H1 (cell line): ENCODE measurements around the gene OBSCN. TPM values are rescaled to one million over a fixed set of nuclear protein-coding genes. Genes with fewer than 3 reads are reported as not detected.
A peak's percentile ranks its signal among the peaks of the same experiment; 100 is the strongest.

Experiments used
- CTCF ChIA-PET: fragments of 300-600 bp; sonication (Branson Sonifier 250); formaldehyde crosslinking; loops from one replicate; lab custom pipeline; 2021; ENCODE audit not compliant: partially characterized antibody; lab: Charles Lee
- POLR2A ChIA-PET: fragments of 300-600 bp; sonication (Branson Sonifier 250); formaldehyde crosslinking; loops from one replicate; lab custom pipeline; 2021; ENCODE audit warnings: inconsistent platforms; ENCODE audit not compliant: partially characterized antibody; lab: Charles Lee
- DNase-seq, 2 experiments: peaks; one replicate each; pipeline versions ENCODE4 v3.0.0 to v3.0.0-alpha.2; 2010 to 2022; ENCODE audit warnings: low spot score in 2 of 2, low read depth in 1 of 2, mixed read lengths in 1 of 2
- FAIRE-seq: peaks from 2 replicates; lab custom pipeline; 2011; peaks lifted over from hg19 to GRCh38; lab: Jason Lieb, UNC
- H2AFZ ChIP-seq: 2 replicates; pipeline ENCODE4 v1.8.1; 2012; ENCODE audit warnings: low read length, inconsistent platforms
- H2AK5ac ChIP-seq: 2 replicates; pipeline ENCODE4 v1.6.1; 2013; ENCODE audit warnings: low read depth, low read length
- H2BK120ac ChIP-seq: replicated peaks from 2 replicates; pipeline ENCODE3; 2013; ENCODE audit warnings: low read depth, low read length, inconsistent platforms
- H2BK12ac ChIP-seq: 2 replicates; pipeline ENCODE4 v1.6.1; 2013; ENCODE audit warnings: low read depth, low read length
- H2BK15ac ChIP-seq: 2 replicates; pipeline ENCODE4 v1.6.1; 2013; ENCODE audit warnings: low read length
- H2BK20ac ChIP-seq: 2 replicates; pipeline ENCODE4 v1.6.1; 2013; ENCODE audit warnings: low read length
- H2BK5ac ChIP-seq: 2 replicates; pipeline ENCODE4 v1.6.1; 2013; ENCODE audit warnings: low read depth, low read length
- H3K14ac ChIP-seq: 2 replicates; pipeline ENCODE4 v1.6.1; 2013; ENCODE audit warnings: inconsistent platforms; ENCODE audit not compliant: insufficient read length
- H3K18ac ChIP-seq: 2 replicates; pipeline ENCODE4 v1.6.1; 2013; ENCODE audit warnings: low read length; ENCODE audit errors: extremely low read depth
- H3K23ac ChIP-seq: 2 replicates; pipeline ENCODE4 v1.6.1; 2013; ENCODE audit warnings: inconsistent platforms; ENCODE audit not compliant: insufficient read length
- H3K23me2 ChIP-seq: 2 replicates; pipeline ENCODE4 v1.6.1; 2013; ENCODE audit warnings: low read depth, low read length
- H3K27ac ChIP-seq: 2 replicates; pipeline ENCODE4 v1.6.1; 2011; ENCODE audit warnings: low read depth, low read length, inconsistent platforms
- H3K27me3 ChIP-seq, 4 experiments: replicated peaks in 1 of 4; 1 replicate in 1 of 4; 2 replicates in 3 of 4; pipeline versions ENCODE4 v1.6.1 to v1.8.1; 2011 to 2013; ENCODE audit warnings: low read length in 3 of 4, mild to moderate bottlenecking in 3 of 4, inconsistent platforms in 2 of 4, mixed read lengths in 2 of 4, moderate library complexity in 1 of 4; ENCODE audit not compliant: control insufficient read depth in 3 of 4, insufficient read depth in 3 of 4; ENCODE audit errors: extremely low read depth in 1 of 4
- H3K36me3 ChIP-seq, 4 experiments: 2 replicates each; pipeline versions ENCODE4 v1.6.1 to v1.8.1; 2011 to 2013; ENCODE audit warnings: mild to moderate bottlenecking in 4 of 4, low read length in 3 of 4, moderate library complexity in 2 of 4, control low read depth in 1 of 4, inconsistent platforms in 1 of 4; ENCODE audit not compliant: insufficient read depth in 4 of 4, control insufficient read depth in 2 of 4
- H3K4ac ChIP-seq: replicated peaks from 2 replicates; pipeline ENCODE3; 2013; ENCODE audit warnings: low read length, low read depth, mixed read lengths, inconsistent platforms; ENCODE audit not compliant: insufficient read length
- H3K4me1 ChIP-seq, 4 experiments: replicated peaks in 1 of 4; 1 replicate in 1 of 4; 2 replicates in 3 of 4; pipeline versions ENCODE4 v1.6.1 to v1.8.1; 2011 to 2013; ENCODE audit warnings: low read length in 3 of 4, inconsistent platforms in 2 of 4, mixed read lengths in 1 of 4; ENCODE audit not compliant: insufficient read depth in 4 of 4, control insufficient read depth in 3 of 4
- H3K4me2 ChIP-seq, 2 experiments: 2 replicates each; pipeline versions ENCODE4 v1.6.1 to v1.8.1; 2011 to 2013; ENCODE audit warnings: low read depth in 2 of 2, low read length in 2 of 2, control low read depth in 1 of 2, inconsistent platforms in 1 of 2, mild to moderate bottlenecking in 1 of 2; ENCODE audit not compliant: insufficient read depth in 1 of 2
- H3K4me3 ChIP-seq, 4 experiments: fragments of 200-600, 300-600 bp in 1 of 4; sonication (generic), shearing (Covaris generic), sonication (Bioruptor Twin) in 1 of 4; 2 replicates each; pipeline versions ENCODE4 v1.5.1 to v1.8.1; 2011 to 2016; ENCODE audit warnings: low read length in 4 of 4, low read depth in 3 of 4, control low read depth in 2 of 4, inconsistent platforms in 2 of 4, mild to moderate bottlenecking in 2 of 4, mixed read lengths in 1 of 4, moderate library complexity in 1 of 4; ENCODE audit not compliant: insufficient read depth in 2 of 4; ENCODE audit errors: extremely low read depth in 1 of 4
- H3K56ac ChIP-seq: replicated peaks from 2 replicates; pipeline ENCODE3; 2013; ENCODE audit warnings: low read depth, mild to moderate bottlenecking, mixed read lengths, low read length, inconsistent platforms; ENCODE audit not compliant: insufficient read length
- H3K79me1 ChIP-seq: 2 replicates; pipeline ENCODE4 v1.6.1; 2013; ENCODE audit warnings: low read depth, low read length, control low read depth
- H3K79me2 ChIP-seq, 2 experiments: 2 replicates each; pipeline versions ENCODE4 v1.6.1 to v1.8.1; 2012 to 2013; ENCODE audit warnings: low read length in 2 of 2, mild to moderate bottlenecking in 2 of 2, inconsistent platforms in 1 of 2; ENCODE audit not compliant: insufficient read depth in 2 of 2, control insufficient read depth in 1 of 2
- H3K9ac ChIP-seq, 4 experiments: replicated peaks in 1 of 4; 1 replicate in 1 of 4; 2 replicates in 3 of 4; pipeline versions ENCODE4 v1.6.1 to v1.8.1; 2011 to 2013; ENCODE audit warnings: low read depth in 3 of 4, low read length in 3 of 4, control low read depth in 2 of 4, mild to moderate bottlenecking in 2 of 4, moderate library complexity in 2 of 4, inconsistent platforms in 1 of 4; ENCODE audit errors: extremely low read depth in 1 of 4
- H3K9me3 ChIP-seq, 2 experiments: 2 replicates each; pipeline versions ENCODE4 v1.6.1 to v1.8.1; 2012 to 2013; ENCODE audit warnings: mild to moderate bottlenecking in 2 of 2, moderate library complexity in 2 of 2, control low read depth in 1 of 2, inconsistent platforms in 1 of 2, low read depth in 1 of 2, low read length in 1 of 2, mixed read lengths in 1 of 2; ENCODE audit not compliant: insufficient read depth in 2 of 2
- H4K20me1 ChIP-seq, 2 experiments: replicated peaks in 1 of 2; 2 replicates each; pipeline versions ENCODE3 to v1.8.1; 2011 to 2013; ENCODE audit warnings: inconsistent platforms in 2 of 2, low read length in 2 of 2, mild to moderate bottlenecking in 1 of 2; ENCODE audit not compliant: insufficient read depth in 2 of 2, control insufficient read depth in 1 of 2
- H4K5ac ChIP-seq: 2 replicates; pipeline ENCODE4 v1.6.1; 2013; ENCODE audit warnings: low read length, low read depth, mixed read lengths, inconsistent platforms; ENCODE audit not compliant: insufficient read length
- H4K8ac ChIP-seq: 2 replicates; pipeline ENCODE4 v1.8.0; 2013; ENCODE audit warnings: mild to moderate bottlenecking, moderate library complexity, low read length, inconsistent platforms; ENCODE audit not compliant: insufficient read depth; ENCODE audit errors: extremely low read depth
- H4K91ac ChIP-seq: replicated peaks from 2 replicates; pipeline ENCODE3; 2013; ENCODE audit warnings: low read length, mixed read lengths, inconsistent platforms; ENCODE audit not compliant: insufficient read length
- ASH2L ChIP-seq: fragments of 200-600, 300-600 bp; sonication (generic); IDR thresholded peaks from one replicate; pipeline ENCODE4 v1.7.1; 2017; ENCODE audit warnings: low read length
- BRCA1 ChIP-seq: IDR thresholded peaks from 2 replicates; pipeline ENCODE4 v1.6.1; 2012; ENCODE audit warnings: low read depth, low read length, improper control_type of control experiment
- FOSL1 ChIP-seq: IDR thresholded peaks from 2 replicates; pipeline ENCODE4 v1.6.1; 2011; ENCODE audit warnings: mild to moderate bottlenecking, low read depth, low read length, moderate library complexity; ENCODE audit not compliant: insufficient read depth
- POU5F1 ChIP-seq: IDR thresholded peaks from 2 replicates; pipeline ENCODE4 v1.6.1; 2011; ENCODE audit warnings: low read depth, mild to moderate bottlenecking, low read length, moderate library complexity
- RAD21 ChIP-seq, 2 experiments: IDR thresholded peaks in 1 of 2; conservative IDR thresholded peaks in 1 of 2; 2 replicates each; pipeline ENCODE4 v1.6.1; 2011; ENCODE audit warnings: low read depth in 2 of 2, low read length in 2 of 2, improper control_type of control experiment in 1 of 2, inconsistent platforms in 1 of 2, mild to moderate bottlenecking in 1 of 2, moderate library complexity in 1 of 2
- RNF2 ChIP-seq: fragments of 200-900, 300-1000 bp; sonication (generic); IDR thresholded peaks from 2 replicates; pipeline ENCODE4 v1.7.1; 2016; ENCODE audit warnings: borderline replicate concordance, low read depth, mild to moderate bottlenecking, antibody characterized with exemption, low read length; ENCODE audit not compliant: poor library complexity, severe bottlenecking; ENCODE audit errors: missing control alignments
- SP1 ChIP-seq: IDR thresholded peaks from 2 replicates; pipeline ENCODE4 v1.6.1; 2011; ENCODE audit warnings: low read depth, low read length
- WGBS, 2 experiments: shearing (Covaris generic) in 1 of 2; methylation state at CpG; one replicate each; pipeline versions ENCODE4 v1.1.6 to v1.1.7; 2013 to 2015; ENCODE audit warnings: low lambda C conversion rate in 2 of 2, mixed read lengths in 2 of 2, inconsistent platforms in 1 of 2, low coverage in 1 of 2, missing lambda C conversion rate in 1 of 2; ENCODE audit not compliant: insufficient replicate concordance in 2 of 2, insufficient coverage in 1 of 2, insufficient read length in 1 of 2; ENCODE audit errors: extremely low coverage in 1 of 2, missing lambda C conversion rate in 1 of 2; 5-methylcytosine and 5-hydroxymethylcytosine counted together
- polyA plus RNA-seq, 7 experiments: library from polyadenylated mRNA; depleted of rRNA in 3 of 7; stranded (reverse) in 5 of 7; unstranded in 2 of 7; fragments of >200 nt in 5 of 7; fragments of 200-250 nt in 2 of 7; gene quantifications; 1 replicate in 5 of 7; 2 replicates in 1 of 7; 4 replicates in 1 of 7; pipeline versions ENCODE4 v1.2.1 to v1.2.3, GENCODE V29; 2011 to 2013; ENCODE audit warnings: missing spikeins in 2 of 7, mixed read lengths in 2 of 7
- total RNA-seq: library from RNA; stranded (reverse); fragmentation: NEBNext Ultra II Directional; extraction: Animal tissue kit (Norgen Biotek cat#: 25700); gene quantifications from 2 replicates; pipeline ENCODE4 v1.2.1, GENCODE V29; 2021
- TF ChIP-seq, protein P1 (sequence below), 3 experiments: IDR thresholded peaks; 1 replicate in 2 of 3; 2 replicates in 1 of 3; pipeline versions ENCODE4 v1.5.1 to v1.6.1; 2011; ENCODE audit warnings: low read length in 3 of 3, mild to moderate bottlenecking in 3 of 3, inconsistent platforms in 2 of 3, low read depth in 1 of 3, moderate library complexity in 1 of 3; ENCODE audit not compliant: insufficient read depth in 1 of 3; ENCODE audit errors: control extremely low read depth in 1 of 3

OBSCN gene
- total and polyA plus RNA-seq, 2 of the 8 experiments (the other 6 are each of a cell fraction or from before 2014, with no cell fraction given) = 7.5 to 28.4 TPM

DNA sequence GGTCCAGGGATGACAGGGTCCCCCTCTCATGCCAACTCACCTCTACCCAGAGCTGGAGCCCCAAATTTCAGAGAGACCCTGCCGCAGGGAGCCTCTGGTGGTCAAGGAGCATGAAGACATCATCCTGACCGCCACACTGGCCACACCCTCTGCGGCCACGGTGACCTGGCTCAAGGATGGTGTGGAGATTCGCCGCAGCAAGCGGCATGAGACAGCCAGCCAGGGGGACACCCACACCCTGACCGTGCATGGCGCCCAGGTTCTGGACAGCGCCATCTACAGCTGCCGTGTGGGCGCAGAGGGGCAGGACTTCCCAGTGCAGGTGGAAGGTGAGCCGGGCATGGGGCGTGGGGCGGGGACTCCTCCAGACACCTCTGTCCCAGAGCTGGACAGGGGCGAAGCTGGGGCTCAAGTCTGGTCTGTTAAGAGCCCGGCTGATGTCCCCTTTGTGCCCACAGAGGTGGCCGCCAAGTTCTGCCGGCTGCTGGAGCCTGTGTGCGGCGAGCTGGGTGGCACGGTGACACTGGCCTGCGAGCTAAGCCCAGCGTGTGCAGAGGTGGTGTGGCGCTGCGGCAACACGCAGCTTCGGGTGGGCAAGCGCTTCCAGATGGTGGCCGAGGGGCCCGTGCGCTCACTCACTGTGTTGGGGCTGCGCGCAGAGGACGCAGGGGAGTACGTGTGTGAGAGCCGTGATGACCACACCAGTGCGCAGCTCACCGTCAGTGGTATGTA is 66.0 kb downstream of the OBSCN start:
- Histone ChIP-seq H3K18ac (no peak overlapping the region), H2BK120ac (no peak overlapping the region), H3K9ac (no peak overlapping the region), H3K4ac (no peak overlapping the region), H3K56ac (no peak overlapping the region)
- TF ChIP-seq BRCA1 (no peak), FOSL1 (no peak), ASH2L (no peak), RNF2 (no peak), POU5F1 (no peak), RAD21 (IDR thresholded peaks at IDR 0.05 in 1 of 2, conservative IDR thresholded peaks at IDR 0.05 in 1 of 2; ENCODE audit: low read depth in 2 of 2, low read length in 2 of 2) (no peak), SP1 (no peak)
- TF ChIP-seq, protein P1, sequence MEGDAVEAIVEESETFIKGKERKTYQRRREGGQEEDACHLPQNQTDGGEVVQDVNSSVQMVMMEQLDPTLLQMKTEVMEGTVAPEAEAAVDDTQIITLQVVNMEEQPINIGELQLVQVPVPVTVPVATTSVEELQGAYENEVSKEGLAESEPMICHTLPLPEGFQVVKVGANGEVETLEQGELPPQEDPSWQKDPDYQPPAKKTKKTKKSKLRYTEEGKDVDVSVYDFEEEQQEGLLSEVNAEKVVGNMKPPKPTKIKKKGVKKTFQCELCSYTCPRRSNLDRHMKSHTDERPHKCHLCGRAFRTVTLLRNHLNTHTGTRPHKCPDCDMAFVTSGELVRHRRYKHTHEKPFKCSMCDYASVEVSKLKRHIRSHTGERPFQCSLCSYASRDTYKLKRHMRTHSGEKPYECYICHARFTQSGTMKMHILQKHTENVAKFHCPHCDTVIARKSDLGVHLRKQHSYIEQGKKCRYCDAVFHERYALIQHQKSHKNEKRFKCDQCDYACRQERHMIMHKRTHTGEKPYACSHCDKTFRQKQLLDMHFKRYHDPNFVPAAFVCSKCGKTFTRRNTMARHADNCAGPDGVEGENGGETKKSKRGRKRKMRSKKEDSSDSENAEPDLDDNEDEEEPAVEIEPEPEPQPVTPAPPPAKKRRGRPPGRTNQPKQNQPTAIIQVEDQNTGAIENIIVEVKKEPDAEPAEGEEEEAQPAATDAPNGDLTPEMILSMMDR (IDR thresholded peaks at IDR 0.05; ENCODE audit: control extremely low read depth in 1 of 3, insufficient read depth in 1 of 3, low read depth in 1 of 3, low read length in 3 of 3) = peak in 2 of 3 experiments; percentile 18 to 24; a peak in 3 of 4 replicates
- TF ChIP-seq, all 59 proteins: peak for 1
- no peaks in the 10 kb centered on the region for H3K79me2 ChIP-seq
- no peak overlapping the region for H3K4me3 ChIP-seq
- no peak overlapping the region; a peak in 1 of 4 replicates for H3K4me2 ChIP-seq
- H2AK5ac ChIP-seq = no peak overlapping the region
- CTCF ChIA-PET = interaction anchor here (0.9 to 1.6 kb wide), 11 partner anchors 10 to 275 kb away, joined by 3 to 12 read pairs (median 5); no protein-coding TSS in a partner anchor
- H3K4me1 ChIP-seq = peaks cover 0 to 7% (median 1%) of the 10 kb centered on the region in 4 experiments; a peak in 4 of 7 replicates
- H2BK15ac ChIP-seq = no peak overlapping the region
- H4K5ac ChIP-seq = no peak overlapping the region
- H4K91ac ChIP-seq = no peak overlapping the region
- no peak overlapping the region for H3K14ac ChIP-seq
- H2AFZ ChIP-seq = no peak overlapping the region
- H3K36me3 ChIP-seq = peaks cover 0 to 3% (median 2%) of the 10 kb centered on the region in 4 experiments; a peak in 3 of 8 replicates
- no peaks in the 10 kb centered on the region for H3K9me3 ChIP-seq
- H3K23ac ChIP-seq = no peak overlapping the region
- no peak for DNase-seq
- H3K27me3 ChIP-seq = peaks cover 0 to 5% (median 3%) of the 10 kb centered on the region in 4 experiments; a peak in 2 of 7 replicates
- no peak overlapping the region for H2BK20ac ChIP-seq
- 91% methylated on average over 23 of the region's 39 CpGs; no CpG with 5 or more reads in 1 of the 2 experiments for WGBS, 2 experiments
- H4K20me1 ChIP-seq = peaks cover 7 to 17% of the 10 kb centered on the region in 2 experiments
- peaks cover 7% of the 10 kb centered on the region; the same call in 1 of the 2 replicates for H3K23me2 ChIP-seq
- H3K79me1 ChIP-seq = no peaks in the 10 kb centered on the region
- H4K8ac ChIP-seq = peak overlapping the region; percentile 79
- no peak for FAIRE-seq
- H3K27ac ChIP-seq = no peak overlapping the region
- no peak overlapping the region for H2BK5ac ChIP-seq
- no peak overlapping the region for H2BK12ac ChIP-seq
- POLR2A ChIA-PET = interaction anchor here (0.9 kb wide), 1 partner anchor 13 kb away, joined by 3 read pairs; no protein-coding TSS in a partner anchor
